DND-41 (cell line): ENCODE measurements around the gene ATXN7L1.

ENCODE experiments used
- ATAC-seq: fragments of 200-7000 bp; cut with Tn5 transposase; 3 replicates; pipeline ENCODE4 v1.9.1; 2021; ENCODE audit warnings: low read depth; ENCODE audit not compliant: insufficient read depth
- DNase-seq: peaks from one replicate; pipeline ENCODE4 v3.0.0-alpha.2; 2020
- H2AFZ ChIP-seq: 2 replicates; pipeline ENCODE4 v1.6.0; 2012; ENCODE audit warnings: low read depth, low read length
- H3K27ac ChIP-seq: 2 replicates; pipeline ENCODE4 v1.5.1; 2012; ENCODE audit warnings: low read length, inconsistent platforms
- H3K27me3 ChIP-seq: fragments of 200-600 bp; sonication (generic); 2 replicates; pipeline ENCODE4 v1.6.0; 2012; ENCODE audit warnings: low read length, mild to moderate bottlenecking, inconsistent platforms; ENCODE audit not compliant: insufficient read depth, poor library complexity
- H3K36me3 ChIP-seq: 2 replicates; pipeline ENCODE4 v1.5.1; 2012; ENCODE audit warnings: low read length, inconsistent platforms; ENCODE audit not compliant: insufficient read depth
- H3K4me1 ChIP-seq: 2 replicates; pipeline ENCODE4 v1.5.1; 2012; ENCODE audit warnings: mild to moderate bottlenecking, low read length; ENCODE audit not compliant: insufficient read depth
- H3K4me2 ChIP-seq: 2 replicates; pipeline ENCODE4 v1.6.0; 2012; ENCODE audit warnings: mild to moderate bottlenecking, moderate library complexity, low read length, inconsistent platforms; ENCODE audit not compliant: insufficient read depth
- H3K4me3 ChIP-seq, 2 experiments: fragments of 200-600 bp in 1 of 2; shearing (Covaris generic) in 1 of 2; 2 replicates each; pipeline ENCODE4 v1.5.1; 2012 to 2016; ENCODE audit warnings: inconsistent platforms in 2 of 2, low read length in 2 of 2, mild to moderate bottlenecking in 2 of 2, low read depth in 1 of 2, moderate library complexity in 1 of 2
- H3K79me2 ChIP-seq: 2 replicates; pipeline ENCODE4 v1.6.0; 2012; ENCODE audit warnings: low read length, inconsistent platforms; ENCODE audit not compliant: insufficient read depth
- H3K9ac ChIP-seq: 2 replicates; pipeline ENCODE4 v1.6.0; 2012; ENCODE audit warnings: low read depth, mild to moderate bottlenecking, inconsistent platforms, low read length, moderate library complexity
- H3K9me3 ChIP-seq: 2 replicates; pipeline ENCODE4 v1.5.1; 2012; ENCODE audit warnings: low read length, moderate library complexity, mild to moderate bottlenecking, inconsistent platforms; ENCODE audit not compliant: insufficient read depth, severe bottlenecking
- H4K20me1 ChIP-seq: 2 replicates; pipeline ENCODE4 v1.6.0; 2012; ENCODE audit warnings: low read length; ENCODE audit not compliant: insufficient read depth
- CTCF ChIP-seq: IDR thresholded peaks from 2 replicates; pipeline ENCODE4 v1.5.1; 2012; ENCODE audit warnings: borderline replicate concordance, low read length, moderate library complexity, mild to moderate bottlenecking; ENCODE audit not compliant: poor library complexity, severe bottlenecking; ENCODE audit errors: extremely low read depth
- EZH2 ChIP-seq: IDR thresholded peaks from 3 replicates; pipeline ENCODE4 v1.6.1; 2012; ENCODE audit warnings: borderline replicate concordance, low read depth, mild to moderate bottlenecking, moderate library complexity, low read length, inconsistent platforms; ENCODE audit not compliant: severe bottlenecking

The ATXN7L1 gene

GRCh38 chr7:105721571-105722104 lies 154.8 kb downstream of the ATXN7L1 start:
- TF ChIP-seq CTCF (no peak), EZH2 (no peak)
- H3K36me3 ChIP-seq = no peaks in the 10 kb centered on the region
- H2AFZ ChIP-seq = no peak overlapping the region
- H3K79me2 ChIP-seq = no peaks in the 10 kb centered on the region
- H3K4me1 ChIP-seq = no peaks in the 10 kb centered on the region
- no peaks in the 10 kb centered on the region for H3K27me3 ChIP-seq
- no peak overlapping the region for H3K4me2 ChIP-seq
- no peak overlapping the region for H3K9ac ChIP-seq
- H3K9me3 ChIP-seq = no peaks in the 10 kb centered on the region
- no peak overlapping the region for H3K4me3 ChIP-seq
- ATAC-seq = no peak
- H4K20me1 ChIP-seq = no peaks in the 10 kb centered on the region
- H3K27ac ChIP-seq = no peak overlapping the region
- DNase-seq = no peak

- TF ChIP-seq EZH2 (no peak), CTCF (no peak)
- H3K4me3 ChIP-seq = no peak overlapping the region
Measured at GRCh38 chr7:105719919-105720318, 156.5 kb downstream of the ATXN7L1 start.

GRCh38 chr7:105719395-105719794 lies 157.0 kb downstream of the ATXN7L1 start:
- no peak overlapping the region for H3K27ac ChIP-seq
- no peaks in the 10 kb centered on the region for H4K20me1 ChIP-seq
- H2AFZ ChIP-seq = no peak overlapping the region
- no peaks in the 10 kb centered on the region for H3K27me3 ChIP-seq
- ATAC-seq (no peak), DNase-seq (no peak)
- H3K4me1 ChIP-seq = no peaks in the 10 kb centered on the region
- no peak overlapping the region for H3K4me3 ChIP-seq
- TF ChIP-seq CTCF (no peak), EZH2 (no peak)
- H3K79me2 ChIP-seq = no peaks in the 10 kb centered on the region
- no peak overlapping the region for H3K4me2 ChIP-seq
- no peaks in the 10 kb centered on the region for H3K9me3 ChIP-seq
- H3K36me3 ChIP-seq = no peaks in the 10 kb centered on the region
- no peak overlapping the region for H3K9ac ChIP-seq

More at GRCh38 chr7:105719919-105720318, 156.5 kb downstream of the ATXN7L1 start:
- H3K36me3 ChIP-seq = no peaks in the 10 kb centered on the region
- no peak for ATAC-seq
- no peaks in the 10 kb centered on the region for H3K27me3 ChIP-seq
- DNase-seq = no peak
- H3K4me1 ChIP-seq = no peaks in the 10 kb centered on the region
- no peaks in the 10 kb centered on the region for H4K20me1 ChIP-seq
- H3K9me3 ChIP-seq = no peaks in the 10 kb centered on the region
- no peak overlapping the region for H2AFZ ChIP-seq
- no peak overlapping the region for H3K27ac ChIP-seq
- no peak overlapping the region for H3K4me2 ChIP-seq
- H3K79me2 ChIP-seq = no peaks in the 10 kb centered on the region
- no peak overlapping the region for H3K9ac ChIP-seq
